ENCODE data around the gene SYNGR4.

DNA sequence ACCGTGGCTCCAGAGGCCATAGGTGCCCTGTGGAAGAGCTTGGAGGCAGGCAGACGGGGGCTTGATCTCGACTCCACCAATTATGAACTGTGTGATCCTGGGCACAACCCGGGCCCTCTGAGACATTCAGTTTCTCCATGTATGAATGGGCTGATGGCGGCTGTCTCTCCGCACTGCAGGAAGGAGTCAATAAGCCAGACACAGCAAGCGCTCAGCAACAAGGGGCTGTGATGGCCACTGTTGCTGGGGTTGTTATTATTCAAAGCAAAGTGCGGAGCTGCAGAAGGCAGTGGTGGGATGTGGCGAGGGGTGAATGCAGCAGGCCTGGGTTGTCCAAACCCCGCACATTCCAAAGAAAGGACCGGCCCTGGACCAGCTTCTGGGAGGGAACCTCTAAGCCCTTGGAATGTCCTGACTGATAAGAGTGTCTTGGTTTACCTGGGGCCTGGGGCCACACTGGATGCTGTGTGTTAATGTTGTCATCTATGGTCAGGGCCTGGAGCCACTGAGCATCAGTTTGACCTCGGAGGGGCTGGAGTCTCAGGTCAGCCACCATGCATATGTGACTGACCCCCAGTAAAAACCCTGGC lies 8.7 kb upstream of the SYNGR4 start:
- TF ChIP-seq SP1 (IDR thresholded peaks at IDR 0.05; ENCODE audit: low read depth), result no peak
- TF ChIP-seq, protein P1, sequence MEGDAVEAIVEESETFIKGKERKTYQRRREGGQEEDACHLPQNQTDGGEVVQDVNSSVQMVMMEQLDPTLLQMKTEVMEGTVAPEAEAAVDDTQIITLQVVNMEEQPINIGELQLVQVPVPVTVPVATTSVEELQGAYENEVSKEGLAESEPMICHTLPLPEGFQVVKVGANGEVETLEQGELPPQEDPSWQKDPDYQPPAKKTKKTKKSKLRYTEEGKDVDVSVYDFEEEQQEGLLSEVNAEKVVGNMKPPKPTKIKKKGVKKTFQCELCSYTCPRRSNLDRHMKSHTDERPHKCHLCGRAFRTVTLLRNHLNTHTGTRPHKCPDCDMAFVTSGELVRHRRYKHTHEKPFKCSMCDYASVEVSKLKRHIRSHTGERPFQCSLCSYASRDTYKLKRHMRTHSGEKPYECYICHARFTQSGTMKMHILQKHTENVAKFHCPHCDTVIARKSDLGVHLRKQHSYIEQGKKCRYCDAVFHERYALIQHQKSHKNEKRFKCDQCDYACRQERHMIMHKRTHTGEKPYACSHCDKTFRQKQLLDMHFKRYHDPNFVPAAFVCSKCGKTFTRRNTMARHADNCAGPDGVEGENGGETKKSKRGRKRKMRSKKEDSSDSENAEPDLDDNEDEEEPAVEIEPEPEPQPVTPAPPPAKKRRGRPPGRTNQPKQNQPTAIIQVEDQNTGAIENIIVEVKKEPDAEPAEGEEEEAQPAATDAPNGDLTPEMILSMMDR (IDR thresholded peaks at IDR 0.05 in 2 of 3, conservative IDR thresholded peaks at IDR 0.05 in 1 of 3; ENCODE audit: borderline replicate concordance in 1 of 3, insufficient read depth in 1 of 3, low read depth in 2 of 3, low read length in 2 of 3), result no peak
- TF ChIP-seq, protein P2, sequence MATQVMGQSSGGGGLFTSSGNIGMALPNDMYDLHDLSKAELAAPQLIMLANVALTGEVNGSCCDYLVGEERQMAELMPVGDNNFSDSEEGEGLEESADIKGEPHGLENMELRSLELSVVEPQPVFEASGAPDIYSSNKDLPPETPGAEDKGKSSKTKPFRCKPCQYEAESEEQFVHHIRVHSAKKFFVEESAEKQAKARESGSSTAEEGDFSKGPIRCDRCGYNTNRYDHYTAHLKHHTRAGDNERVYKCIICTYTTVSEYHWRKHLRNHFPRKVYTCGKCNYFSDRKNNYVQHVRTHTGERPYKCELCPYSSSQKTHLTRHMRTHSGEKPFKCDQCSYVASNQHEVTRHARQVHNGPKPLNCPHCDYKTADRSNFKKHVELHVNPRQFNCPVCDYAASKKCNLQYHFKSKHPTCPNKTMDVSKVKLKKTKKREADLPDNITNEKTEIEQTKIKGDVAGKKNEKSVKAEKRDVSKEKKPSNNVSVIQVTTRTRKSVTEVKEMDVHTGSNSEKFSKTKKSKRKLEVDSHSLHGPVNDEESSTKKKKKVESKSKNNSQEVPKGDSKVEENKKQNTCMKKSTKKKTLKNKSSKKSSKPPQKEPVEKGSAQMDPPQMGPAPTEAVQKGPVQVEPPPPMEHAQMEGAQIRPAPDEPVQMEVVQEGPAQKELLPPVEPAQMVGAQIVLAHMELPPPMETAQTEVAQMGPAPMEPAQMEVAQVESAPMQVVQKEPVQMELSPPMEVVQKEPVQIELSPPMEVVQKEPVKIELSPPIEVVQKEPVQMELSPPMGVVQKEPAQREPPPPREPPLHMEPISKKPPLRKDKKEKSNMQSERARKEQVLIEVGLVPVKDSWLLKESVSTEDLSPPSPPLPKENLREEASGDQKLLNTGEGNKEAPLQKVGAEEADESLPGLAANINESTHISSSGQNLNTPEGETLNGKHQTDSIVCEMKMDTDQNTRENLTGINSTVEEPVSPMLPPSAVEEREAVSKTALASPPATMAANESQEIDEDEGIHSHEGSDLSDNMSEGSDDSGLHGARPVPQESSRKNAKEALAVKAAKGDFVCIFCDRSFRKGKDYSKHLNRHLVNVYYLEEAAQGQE (IDR thresholded peaks at IDR 0.05; ENCODE audit: low read depth), result no peak
- no peak for TF ChIP-seq EZH2 (IDR thresholded peaks at IDR 0.05)
- TF ChIP-seq POLR2A (IDR thresholded peaks at IDR 0.05; ENCODE audit: borderline replicate concordance, extremely low read depth, insufficient read depth, insufficient read length), result no peak
